SU-DHL-6 (cell line): ENCODE data around the gene SIK2.

Experiments used
- H2AFZ ChIP-seq: fragments of 200-600 bp; sonication (generic); 2 replicates; pipeline ENCODE4 v1.6.1; 2014; ENCODE audit warnings: low read depth, mild to moderate bottlenecking, moderate library complexity, mixed read lengths, antibody characterized with exemption, low read length; ENCODE audit not compliant: severe bottlenecking
- H3F3A ChIP-seq: fragments of 200-600 bp; shearing (Covaris generic); 2 replicates; pipeline ENCODE4 v1.6.0; 2016; ENCODE audit warnings: antibody characterized with exemption, mild to moderate bottlenecking; ENCODE audit not compliant: insufficient read depth
- H3K27ac ChIP-seq: fragments of 200-600 bp; sonication (generic); 2 replicates; pipeline ENCODE4 v1.5.1; 2016; ENCODE audit warnings: low read depth, mild to moderate bottlenecking, low read length, moderate library complexity, mixed read lengths
- H3K27me3 ChIP-seq: fragments of 200-600 bp; sonication (generic), shearing (Covaris generic); 2 replicates; pipeline ENCODE4 v1.6.0; 2014; ENCODE audit warnings: mild to moderate bottlenecking, low read length
- H3K36me3 ChIP-seq: fragments of 200-600 bp; sonication (generic); 2 replicates; pipeline ENCODE4 v1.6.1; 2014; ENCODE audit warnings: mild to moderate bottlenecking, low read length, mixed read lengths
- H3K4me2 ChIP-seq: fragments of 300-600, 200-600 bp; shearing (Covaris generic), sonication (generic); 2 replicates; pipeline ENCODE4 v1.6.0; 2014; ENCODE audit warnings: low read length, low read depth, mild to moderate bottlenecking; ENCODE audit not compliant: poor library complexity, severe bottlenecking
- H3K4me3 ChIP-seq: fragments of 200-600 bp; sonication (generic); 2 replicates; pipeline ENCODE4 v1.5.1; 2014; ENCODE audit warnings: antibody characterized with exemption, low read length, mild to moderate bottlenecking, mixed read lengths; ENCODE audit not compliant: insufficient read depth, poor library complexity, severe bottlenecking
- H3K79me2 ChIP-seq: fragments of 200-600 bp; sonication (generic); 2 replicates; pipeline ENCODE4 v1.6.1; 2014; ENCODE audit warnings: mild to moderate bottlenecking, low read length, moderate library complexity; ENCODE audit not compliant: insufficient read depth
- H3K9ac ChIP-seq: fragments of 200-600 bp; sonication (generic); 2 replicates; pipeline ENCODE4 v1.7.0; 2014; ENCODE audit warnings: mild to moderate bottlenecking, low read length
- H3K9me2 ChIP-seq: fragments of 200-600 bp; sonication (generic); replicated peaks from 2 replicates; pipeline ENCODE4 v1.6.1; 2014; ENCODE audit warnings: low read length; ENCODE audit not compliant: insufficient read depth
- H3K9me3 ChIP-seq: fragments of 200-600 bp; sonication (generic); 2 replicates; pipeline ENCODE4 v1.6.1; 2014; ENCODE audit warnings: low read length, mixed read lengths; ENCODE audit not compliant: insufficient read depth
- H4K20me1 ChIP-seq: fragments of 200-600 bp; sonication (generic); 2 replicates; pipeline ENCODE4 v1.6.1; 2014; ENCODE audit warnings: low read depth, mild to moderate bottlenecking, antibody characterized with exemption, low read length, moderate library complexity, mixed read lengths
- EZH2phosphoT487 ChIP-seq: fragments of 200-600 bp; sonication (generic), shearing (Covaris generic); conservative IDR thresholded peaks from 2 replicates; pipeline ENCODE4 v1.6.1; 2018; ENCODE audit warnings: mild to moderate bottlenecking, antibody characterized with exemption, low read length, moderate library complexity, mixed read lengths
- TF ChIP-seq, protein P1 (sequence below): fragments of 200-600 bp; sonication (generic); IDR thresholded peaks from one replicate; pipeline ENCODE4 v1.5.1; 2017; ENCODE audit warnings: antibody characterized with exemption, mild to moderate bottlenecking, low read length, moderate library complexity; ENCODE audit not compliant: insufficient read depth, poor library complexity, severe bottlenecking

SIK2 gene

DNA sequence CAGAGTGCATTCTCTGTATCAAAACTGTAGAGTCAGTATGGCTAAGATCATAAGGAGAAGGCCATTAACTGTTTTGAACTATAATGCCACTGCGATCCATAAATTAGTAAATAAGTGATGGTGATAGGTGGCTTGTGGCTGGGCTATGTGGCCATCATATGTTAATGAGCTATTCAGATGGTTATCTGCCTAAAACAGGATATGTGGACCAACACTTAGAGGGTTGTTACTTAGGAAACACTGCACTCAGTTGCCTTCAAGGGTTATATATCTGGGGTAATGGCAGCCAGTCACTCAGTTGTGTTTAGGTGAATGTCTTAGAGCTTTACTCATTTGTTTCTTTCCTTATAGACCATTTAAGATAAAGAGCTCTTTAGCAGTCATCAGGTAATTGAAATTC, 97.9 kb downstream of the SIK2 start:
- H3K79me2 ChIP-seq: no peaks in the 10 kb centered on the region

DNA sequence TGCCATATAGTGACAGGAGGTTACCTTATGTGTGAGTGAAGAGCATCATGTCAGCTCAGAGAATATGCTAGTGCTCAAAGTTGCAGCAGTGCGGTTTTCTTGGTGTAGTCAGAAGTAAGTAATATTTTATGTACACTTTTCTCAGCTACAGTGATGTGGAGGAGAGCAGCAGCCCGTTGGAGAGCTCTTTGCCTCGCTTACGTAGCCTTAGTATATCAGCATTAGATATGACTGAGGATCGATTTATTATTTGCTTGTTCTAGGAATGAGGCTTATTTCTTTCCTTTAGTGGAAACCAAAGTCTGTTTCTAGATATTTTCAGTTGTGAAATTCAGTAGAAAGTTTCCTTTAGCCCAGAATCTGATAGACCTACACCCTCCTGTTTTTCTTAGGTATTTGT, 100.4 kb downstream of the SIK2 start:
- H3K9ac ChIP-seq: no peak overlapping the region
- no peaks in the 10 kb centered on the region for H4K20me1 ChIP-seq
- H3K4me3 ChIP-seq: no peak overlapping the region
- H2AFZ ChIP-seq: no peak overlapping the region
- TF ChIP-seq EZH2phosphoT487: no peak
- TF ChIP-seq, protein P1, sequence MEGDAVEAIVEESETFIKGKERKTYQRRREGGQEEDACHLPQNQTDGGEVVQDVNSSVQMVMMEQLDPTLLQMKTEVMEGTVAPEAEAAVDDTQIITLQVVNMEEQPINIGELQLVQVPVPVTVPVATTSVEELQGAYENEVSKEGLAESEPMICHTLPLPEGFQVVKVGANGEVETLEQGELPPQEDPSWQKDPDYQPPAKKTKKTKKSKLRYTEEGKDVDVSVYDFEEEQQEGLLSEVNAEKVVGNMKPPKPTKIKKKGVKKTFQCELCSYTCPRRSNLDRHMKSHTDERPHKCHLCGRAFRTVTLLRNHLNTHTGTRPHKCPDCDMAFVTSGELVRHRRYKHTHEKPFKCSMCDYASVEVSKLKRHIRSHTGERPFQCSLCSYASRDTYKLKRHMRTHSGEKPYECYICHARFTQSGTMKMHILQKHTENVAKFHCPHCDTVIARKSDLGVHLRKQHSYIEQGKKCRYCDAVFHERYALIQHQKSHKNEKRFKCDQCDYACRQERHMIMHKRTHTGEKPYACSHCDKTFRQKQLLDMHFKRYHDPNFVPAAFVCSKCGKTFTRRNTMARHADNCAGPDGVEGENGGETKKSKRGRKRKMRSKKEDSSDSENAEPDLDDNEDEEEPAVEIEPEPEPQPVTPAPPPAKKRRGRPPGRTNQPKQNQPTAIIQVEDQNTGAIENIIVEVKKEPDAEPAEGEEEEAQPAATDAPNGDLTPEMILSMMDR: no peak
- H3F3A ChIP-seq: no peaks in the 10 kb centered on the region
- no peak overlapping the region for H3K4me2 ChIP-seq
- H3K27me3 ChIP-seq: no peaks in the 10 kb centered on the region
- no peaks in the 10 kb centered on the region for H3K9me3 ChIP-seq
- H3K79me2 ChIP-seq: no peaks in the 10 kb centered on the region
- H3K36me3 ChIP-seq: no peaks in the 10 kb centered on the region
- no peak overlapping the region for H3K27ac ChIP-seq
- no peaks in the 10 kb centered on the region for H3K9me2 ChIP-seq

More for the DNA sequence above, 97.9 kb downstream of the SIK2 start:
- no peaks in the 10 kb centered on the region for H3K9me3 ChIP-seq
- no peak for TF ChIP-seq EZH2phosphoT487
- TF ChIP-seq, protein P1: no peak
- no peaks in the 10 kb centered on the region for H3K27me3 ChIP-seq
- H3K9ac ChIP-seq: no peak overlapping the region
- H2AFZ ChIP-seq: no peak overlapping the region
- H3K36me3 ChIP-seq: no peaks in the 10 kb centered on the region
- H3K9me2 ChIP-seq: no peaks in the 10 kb centered on the region
- no peak overlapping the region for H3K4me2 ChIP-seq
- no peak overlapping the region for H3K27ac ChIP-seq
- no peak overlapping the region for H3K4me3 ChIP-seq
- H3F3A ChIP-seq: no peaks in the 10 kb centered on the region
- H4K20me1 ChIP-seq: no peaks in the 10 kb centered on the region

DNA sequence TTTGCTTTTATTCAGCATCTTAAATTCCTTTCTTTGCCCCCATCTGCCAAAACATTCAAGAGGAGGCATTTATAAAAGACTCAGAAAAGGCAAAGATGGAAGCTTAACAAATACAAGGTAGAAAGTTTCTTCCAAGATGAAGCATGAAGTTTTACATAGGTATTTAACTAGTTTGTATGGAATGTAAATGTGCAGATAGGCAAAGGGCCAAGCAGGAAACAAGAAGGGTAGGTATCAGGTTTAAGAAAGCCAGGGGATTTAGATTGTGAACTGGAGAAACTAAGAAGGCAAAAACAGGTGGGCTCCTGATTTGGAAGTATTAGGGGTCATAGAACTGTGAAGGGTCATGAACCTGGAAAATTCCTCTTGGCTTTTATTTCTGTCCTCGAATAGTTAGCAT, 101.3 kb downstream of the SIK2 start:
- Histone ChIP-seq H3K9me2 (no peaks in the 10 kb centered on the region), H4K20me1 (no peaks in the 10 kb centered on the region), H3K27ac (no peak overlapping the region), H3K9ac (no peak overlapping the region), H3K79me2 (no peaks in the 10 kb centered on the region), H3K4me3 (no peak overlapping the region), H3K36me3 (no peaks in the 10 kb centered on the region), H3K27me3 (no peaks in the 10 kb centered on the region), H3K4me2 (no peak overlapping the region), H3F3A (no peaks in the 10 kb centered on the region), H2AFZ (no peak overlapping the region), H3K9me3 (no peaks in the 10 kb centered on the region)
- TF ChIP-seq, protein P1: no peak
- no peak for TF ChIP-seq EZH2phosphoT487
